Lung (tissue), 12 donors: ENCODE results near the gene ERGIC1. TPM values are rescaled to one million over a fixed set of nuclear protein-coding genes. Genes with fewer than 3 reads are reported as not detected.

Experiments
- ATAC-seq: fragments of 200-7000 bp; cut with Tn5 transposase; one replicate; pipeline ENCODE4 v1.9.1; 2020; ENCODE audit warnings: moderate number of reproducible peaks; ENCODE audit not compliant: insufficient read depth, low FRiP score
- DNase-seq, 3 donors: peaks; one replicate each; pipeline ENCODE4 v3.0.0-alpha.2; 2013 to 2017
- H3K27ac ChIP-seq, 2 donors: one replicate each; pipeline ENCODE4 v1.5.1; 2013; ENCODE audit warnings: mild to moderate bottlenecking in 2 of 2, moderate library complexity in 2 of 2, control low read depth in 1 of 2, inconsistent platforms in 1 of 2, low read depth in 1 of 2, low read length in 1 of 2
- H3K27me3 ChIP-seq, 3 donors: one replicate each; pipeline ENCODE4 v1.5.1; 2013; ENCODE audit warnings: low read length in 2 of 3; ENCODE audit not compliant: control insufficient read depth in 3 of 3, insufficient read depth in 3 of 3
- H3K36me3 ChIP-seq, 4 donors: one replicate each; pipeline ENCODE4 v1.5.1; 2013; ENCODE audit warnings: low read length in 4 of 4, mild to moderate bottlenecking in 1 of 4, moderate library complexity in 1 of 4; ENCODE audit not compliant: control insufficient read depth in 4 of 4, insufficient read depth in 4 of 4
- H3K4me1 ChIP-seq, 5 donors: one replicate each; pipeline ENCODE4 v1.5.1; 2013; ENCODE audit warnings: low read length in 5 of 5, mild to moderate bottlenecking in 2 of 5, moderate library complexity in 1 of 5; ENCODE audit not compliant: control insufficient read depth in 5 of 5, insufficient read depth in 5 of 5
- H3K4me3 ChIP-seq: one replicate; pipeline ENCODE4 v1.5.1; 2013; ENCODE audit warnings: mild to moderate bottlenecking, control low read depth, moderate library complexity
- H3K9ac ChIP-seq, 2 donors: one replicate each; pipeline ENCODE4 v1.5.1; 2013; ENCODE audit warnings: low read length in 2 of 2, control low read depth in 1 of 2; ENCODE audit not compliant: insufficient read depth in 1 of 2
- H3K9me3 ChIP-seq, 4 donors: one replicate each; pipeline ENCODE4 v1.5.1; 2013; ENCODE audit warnings: low read length in 3 of 4, mild to moderate bottlenecking in 1 of 4, moderate library complexity in 1 of 4; ENCODE audit not compliant: control insufficient read depth in 4 of 4, insufficient read depth in 3 of 4
- CTCF ChIP-seq: IDR thresholded peaks from 2 replicates; pipeline ENCODE4 v1.5.1; 2012; ENCODE audit warnings: mild to moderate bottlenecking; ENCODE audit errors: control extremely low read depth, extremely low read depth
- WGBS, 2 donors: extraction: QIAGEN DNeasy Blood & Tissue Kit; methylation state at CpG; one replicate each; pipeline ENCODE4 v1.1.7; 2013; 5-methylcytosine and 5-hydroxymethylcytosine counted together
- polyA plus RNA-seq, 2 donors: library from polyadenylated mRNA; stranded (reverse); fragments of 200-250 nt; gene quantifications; one replicate each; pipeline ENCODE4 v1.2.1, GENCODE V29; 2013
- total RNA-seq, 2 donors: library from RNA; depleted of rRNA in 1 of 2; stranded (reverse); fragments of >200 nt in 1 of 2; gene quantifications; one replicate each; pipeline ENCODE4 v1.2.1, GENCODE V29; 2014 to 2021
- donor health status: control.
- donor health status: control.
- donor health status: Bipolar disorder and iron deficiency.
- donor health status: healthy.
- donor health status: DM: yes; HTN: yes; CAD: no.

Gene ERGIC1
- total and polyA plus RNA-seq, 4 donors = 62.2 to 215 (median 163) TPM

DNA sequence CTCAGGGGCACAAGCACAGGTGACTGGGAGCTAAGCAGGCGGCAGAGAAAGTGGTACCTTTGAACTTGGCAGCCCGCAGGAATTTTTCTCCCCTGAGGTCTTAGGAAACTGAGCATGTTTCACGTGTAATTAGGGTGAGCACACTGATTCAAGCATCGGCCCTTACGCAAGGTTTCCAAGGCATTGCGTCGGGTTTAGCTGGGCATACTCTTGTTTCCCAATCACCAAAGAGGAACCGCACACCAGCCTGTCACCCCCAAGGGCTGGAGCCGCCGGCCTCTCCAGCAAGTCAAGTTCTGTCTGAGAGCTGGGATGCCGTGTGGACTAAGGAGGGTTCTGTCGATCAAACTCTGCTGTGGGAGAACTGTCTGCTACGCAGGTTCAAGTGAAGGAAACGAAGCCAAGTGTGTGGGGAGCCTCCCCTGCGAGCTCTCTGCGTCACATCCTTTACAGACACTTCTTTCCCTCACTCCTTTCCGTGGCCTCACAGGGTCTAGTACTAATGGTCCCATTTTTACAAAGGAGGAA lies 53.0 kb downstream of the ERGIC1 start:
- DNase-seq (peak; percentile 65 to 79 (median 71)), ATAC-seq (peak; percentile 89)
- H3K9ac ChIP-seq = no peak overlapping the region
- TF ChIP-seq CTCF = no peak
- WGBS, 2 donors = 26 to 37% methylated on average over 17 of the region's 17 CpGs
- peak overlapping the region; percentile 63 to 92 for H3K27ac ChIP-seq
- H3K36me3 ChIP-seq = peaks cover 0 to 6% (median 2%) of the 10 kb centered on the region in 4 donors
- no peaks in the 10 kb centered on the region for H3K9me3 ChIP-seq
- H3K4me1 ChIP-seq = peaks cover 0 to 30% (median 5%) of the 10 kb centered on the region in 5 donors
- no peaks in the 10 kb centered on the region for H3K27me3 ChIP-seq
- H3K4me3 ChIP-seq = no peak overlapping the region

DNA sequence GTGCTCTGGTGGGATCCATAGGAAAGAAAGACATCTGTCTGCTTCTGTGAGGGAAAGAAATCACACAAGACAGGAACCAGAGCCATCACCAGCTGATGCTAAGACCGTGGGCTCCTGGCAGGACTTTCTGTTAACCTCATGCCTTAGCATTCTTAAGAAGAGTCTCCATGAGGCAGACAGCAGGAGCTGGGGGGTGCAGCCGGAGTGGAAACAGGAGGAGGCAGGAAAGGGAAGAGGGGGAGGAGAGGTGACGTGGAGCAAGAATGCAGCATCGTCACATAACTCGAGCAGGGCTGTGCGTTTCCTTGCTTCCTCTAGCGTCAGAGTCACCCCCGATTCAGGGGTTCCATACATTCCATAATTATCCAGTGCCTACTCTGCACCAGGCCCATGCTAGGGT lies 53.6 kb downstream of the ERGIC1 start:
- DNase-seq = peak; percentile 59 to 75 (median 60)
- 26 to 37% methylated on average over 8 of the region's 8 CpGs for WGBS, 2 donors
- H3K9ac ChIP-seq = peak overlapping the region in 1 of 2 donors; percentile 35
- no peak for TF ChIP-seq CTCF
- no peaks in the 10 kb centered on the region for H3K9me3 ChIP-seq
- no peaks in the 10 kb centered on the region for H3K27me3 ChIP-seq
- no peak for ATAC-seq
- peak overlapping the region; percentile 63 to 92 for H3K27ac ChIP-seq
- no peak overlapping the region for H3K4me3 ChIP-seq
- peaks cover 0 to 35% (median 10%) of the 10 kb centered on the region in 5 donors for H3K4me1 ChIP-seq
- peaks cover 0 to 6% (median 2%) of the 10 kb centered on the region in 4 donors for H3K36me3 ChIP-seq

DNA sequence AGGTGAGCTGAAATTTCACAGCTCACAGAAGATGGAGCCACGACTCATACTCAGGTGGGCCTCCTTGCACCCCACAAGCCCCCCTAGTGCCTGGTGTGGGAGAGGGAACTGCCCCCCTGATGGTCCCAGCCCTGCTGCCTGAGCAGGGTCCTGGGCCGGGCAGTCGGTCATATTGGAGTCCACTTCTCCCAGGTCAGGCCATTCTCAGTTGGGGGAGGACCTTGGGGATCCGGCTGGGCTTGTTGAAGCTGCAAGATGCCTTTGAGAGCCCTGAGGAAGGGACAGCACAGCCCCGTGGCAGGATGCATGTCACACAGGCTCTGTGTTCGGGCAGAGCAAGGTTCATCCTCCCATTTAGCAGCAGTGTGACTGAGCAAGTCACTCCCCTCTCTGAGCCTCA lies 56.6 kb downstream of the ERGIC1 start:
- Histone ChIP-seq H3K36me3 (peaks cover 0 to 6% (median 3%) of the 10 kb centered on the region in 4 donors), H3K9me3 (no peaks in the 10 kb centered on the region), H3K27ac (peak overlapping the region in 1 of 2 donors; percentile 78), H3K27me3 (no peaks in the 10 kb centered on the region), H3K9ac (no peak overlapping the region), H3K4me3 (no peak overlapping the region), H3K4me1 (peaks cover 0 to 33% (median 10%) of the 10 kb centered on the region in 5 donors)
- DNase-seq (no peak), ATAC-seq (no peak)
- 75 to 79% methylated on average over 6 of the region's 6 CpGs for WGBS, 2 donors
- no peak for TF ChIP-seq CTCF
